Neutrophil (primary cell): ENCODE data around the gene SMLR1.

Source experiments
- H3K27ac ChIP-seq: fragments of 200-600 bp; sonication (generic); 2 replicates; pipeline ENCODE4 v1.5.1; 2016; ENCODE audit warnings: mild to moderate bottlenecking, moderate library complexity
- H3K27me3 ChIP-seq: fragments of 200-600 bp; sonication (generic); 2 replicates; pipeline ENCODE4 v1.6.0; 2016; ENCODE audit warnings: mild to moderate bottlenecking
- H3K36me3 ChIP-seq: fragments of 200-600 bp; sonication (generic); 2 replicates; pipeline ENCODE4 v1.5.1; 2017
- H3K4me1 ChIP-seq, 2 experiments: fragments of 200-600 bp in 1 of 2; sonication (generic) in 1 of 2; 1 replicate in 1 of 2; 2 replicates in 1 of 2; pipeline versions ENCODE4 v1.5.1 to v1.6.1; 2013 to 2016; ENCODE audit warnings: low read depth in 1 of 2, low read length in 1 of 2, mild to moderate bottlenecking in 1 of 2, moderate library complexity in 1 of 2; ENCODE audit not compliant: control insufficient read depth in 1 of 2, insufficient read depth in 1 of 2
- H3K4me3 ChIP-seq, 2 experiments: fragments of 200-600 bp in 1 of 2; sonication (generic) in 1 of 2; 1 replicate in 1 of 2; 2 replicates in 1 of 2; pipeline ENCODE4 v1.5.1; 2013 to 2016; ENCODE audit warnings: low read depth in 1 of 2, low read length in 1 of 2, mild to moderate bottlenecking in 1 of 2, moderate library complexity in 1 of 2
- H3K9me3 ChIP-seq: fragments of 200-600 bp; sonication (generic); 2 replicates; pipeline ENCODE4 v1.5.1; 2016
- CTCF ChIP-seq: fragments of 200-600 bp; sonication (generic); IDR thresholded peaks from 2 replicates; pipeline ENCODE4 v1.5.1; 2016; ENCODE audit warnings: antibody characterized with exemption

SMLR1 gene

DNA sequence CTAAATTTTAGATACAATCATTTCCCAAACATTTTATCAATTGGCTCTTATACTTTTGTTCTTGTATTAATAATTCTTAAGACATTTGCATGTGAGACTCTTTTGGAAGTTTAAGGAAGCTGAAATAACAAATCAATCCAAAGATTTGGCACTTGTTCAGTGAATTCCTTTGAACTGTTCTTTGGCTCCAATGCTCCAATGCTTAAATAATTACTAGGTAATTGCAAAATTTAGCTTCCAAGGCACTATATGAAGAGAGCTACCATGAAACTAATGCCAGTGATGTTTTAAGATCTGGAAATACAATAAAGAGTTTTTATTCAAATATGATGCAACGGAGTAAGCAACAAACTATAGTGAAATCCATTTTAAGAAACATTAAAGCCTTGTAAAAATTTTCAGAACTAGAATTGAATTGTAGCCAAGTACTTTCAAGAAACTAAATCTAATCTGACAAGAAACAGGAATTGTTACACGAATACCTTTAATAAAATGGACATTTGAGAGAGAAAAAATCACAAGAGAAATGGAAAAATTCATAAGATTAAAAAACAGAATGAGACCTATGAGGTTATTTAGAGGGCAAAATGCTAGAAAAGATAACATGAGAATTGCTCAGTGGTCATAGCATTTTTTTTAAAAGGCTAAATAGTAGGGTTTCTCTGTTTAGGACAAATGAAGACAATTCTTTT lies 43.6 kb upstream of the SMLR1 start:
- Histone ChIP-seq H3K36me3 (no peaks in the 10 kb centered on the region), H3K27me3 (peaks cover 3% of the 10 kb centered on the region), H3K4me1 (no peaks in the 10 kb centered on the region), H3K4me3 (no peak overlapping the region), H3K9me3 (no peaks in the 10 kb centered on the region), H3K27ac (no peak overlapping the region)
- no peak for TF ChIP-seq CTCF

GRCh38 chr6:130787726-130788500 lies 39.3 kb upstream of the SMLR1 start:
- Histone ChIP-seq H3K4me1 (no peaks in the 10 kb centered on the region), H3K4me3 (no peak overlapping the region), H3K9me3 (no peaks in the 10 kb centered on the region), H3K27me3 (no peaks in the 10 kb centered on the region), H3K36me3 (no peaks in the 10 kb centered on the region), H3K27ac (no peak overlapping the region)
- no peak for TF ChIP-seq CTCF

- H3K36me3 ChIP-seq = no peaks in the 10 kb centered on the region
- H3K9me3 ChIP-seq = no peaks in the 10 kb centered on the region
- H3K27ac ChIP-seq = no peak overlapping the region
- H3K4me3 ChIP-seq = no peak overlapping the region
- no peak for TF ChIP-seq CTCF
- no peaks in the 10 kb centered on the region for H3K27me3 ChIP-seq
- no peaks in the 10 kb centered on the region for H3K4me1 ChIP-seq
Measured at GRCh38 chr6:130788954-130789353, 38.3 kb upstream of the SMLR1 start.

DNA sequence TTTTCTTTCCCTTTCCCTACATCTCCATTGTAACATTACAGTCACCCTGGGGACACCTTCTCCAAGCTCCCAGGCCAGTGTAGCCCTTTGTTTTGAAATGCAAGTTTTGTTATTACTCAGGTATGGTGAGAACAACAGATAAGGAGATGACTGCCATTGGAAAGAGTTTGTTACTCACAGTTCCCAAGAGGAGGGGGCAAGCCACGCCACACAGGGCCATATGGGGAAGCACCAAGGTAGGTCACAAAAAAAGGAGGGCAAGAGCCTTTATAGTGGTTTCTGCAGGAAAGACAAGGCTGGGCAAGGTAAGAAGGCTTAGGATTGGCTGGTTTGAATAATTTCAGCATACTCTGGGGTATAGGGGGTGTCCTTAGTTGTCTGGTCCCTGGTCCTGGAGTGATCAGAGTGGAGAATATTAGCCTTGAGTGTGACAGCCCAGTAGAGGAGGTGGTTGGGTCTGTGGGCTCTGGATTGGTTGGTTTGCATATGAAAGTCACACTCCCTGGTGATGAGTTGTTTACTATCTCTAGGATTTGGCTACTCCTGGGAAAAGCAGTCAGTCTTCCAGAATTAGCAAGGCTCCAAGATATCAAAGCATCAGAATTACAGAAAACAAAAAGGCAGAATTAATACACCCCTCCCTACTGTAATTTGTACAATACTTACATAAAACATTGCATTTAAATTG lies 33.1 kb upstream of the SMLR1 start:
- H3K27me3 ChIP-seq = no peaks in the 10 kb centered on the region
- H3K36me3 ChIP-seq = no peaks in the 10 kb centered on the region
- H3K4me3 ChIP-seq = no peak overlapping the region
- H3K27ac ChIP-seq = no peak overlapping the region
- no peak for TF ChIP-seq CTCF
- no peaks in the 10 kb centered on the region for H3K4me1 ChIP-seq
- H3K9me3 ChIP-seq = no peaks in the 10 kb centered on the region

DNA sequence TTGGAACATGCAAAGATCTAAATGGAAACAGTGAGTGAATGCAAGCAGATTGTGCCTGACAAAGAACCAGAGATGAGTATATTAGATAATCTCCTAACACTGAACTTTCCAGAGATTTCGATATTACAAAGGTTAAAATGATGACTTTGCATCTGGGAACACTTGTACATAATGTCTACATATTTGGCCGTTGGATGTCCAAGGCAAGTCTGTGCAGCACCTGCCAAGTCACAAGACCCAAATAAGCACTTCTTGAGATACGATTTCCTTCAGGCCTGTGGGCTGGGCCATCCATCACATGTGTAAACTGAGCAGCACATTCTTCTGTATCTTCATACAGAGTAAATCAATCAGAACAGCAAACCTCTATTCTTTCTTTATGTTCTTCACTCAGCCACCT lies 32.5 kb upstream of the SMLR1 start:
- H3K9me3 ChIP-seq = no peaks in the 10 kb centered on the region
- no peaks in the 10 kb centered on the region for H3K4me1 ChIP-seq
- H3K4me3 ChIP-seq = no peak overlapping the region
- H3K27me3 ChIP-seq = no peaks in the 10 kb centered on the region
- no peak for TF ChIP-seq CTCF
- H3K27ac ChIP-seq = no peak overlapping the region
- H3K36me3 ChIP-seq = no peaks in the 10 kb centered on the region
